K562 (cell line): ENCODE measurements around the gene ACTRT3.

ENCODE experiments used
- BCOR ChIP-seq: fragments of 450-650 bp; IDR thresholded peaks from 2 replicates; pipeline ENCODE4 v1.6.1; 2016
- CTCF ChIP-seq, 3 experiments: IDR thresholded peaks in 2 of 3; conservative IDR thresholded peaks in 1 of 3; 2 replicates each; pipeline ENCODE4 v1.5.1; 2011 to 2012; ENCODE audit warnings: low read length in 3 of 3, mild to moderate bottlenecking in 3 of 3, control low read depth in 2 of 3, improper control_type of control experiment in 1 of 3, inconsistent platforms in 1 of 3, low read depth in 1 of 3, mixed read lengths in 1 of 3, moderate library complexity in 1 of 3; ENCODE audit not compliant: insufficient read depth in 2 of 3
- EHMT2 ChIP-seq: fragments of 450-650 bp; IDR thresholded peaks from 2 replicates; pipeline ENCODE4 v1.6.1; 2018; ENCODE audit warnings: antibody characterized with exemption
- EP300 ChIP-seq: IDR thresholded peaks from 2 replicates; pipeline ENCODE4 v1.6.1; 2012; ENCODE audit warnings: low read length, improper control_type of control experiment
- HDGF ChIP-seq: fragments of 450-650 bp; IDR thresholded peaks from 2 replicates; pipeline ENCODE4 v1.6.1; 2016
- ILF3 ChIP-seq: fragments of 450-650 bp; IDR thresholded peaks from 2 replicates; pipeline ENCODE4 v1.6.1; 2018; ENCODE audit warnings: antibody characterized with exemption, mild to moderate bottlenecking, moderate library complexity, borderline replicate concordance
- KAT7 ChIP-seq: sonication (generic); formaldehyde crosslinking; IDR thresholded peaks from 2 replicates; pipeline ENCODE4 v1.8.0; 2022; ENCODE audit warnings: missing genetic modification reagents, mild to moderate bottlenecking, borderline replicate concordance
- KDM1A ChIP-seq, 2 experiments: fragments of 450-650 bp; IDR thresholded peaks; 2 replicates each; pipeline ENCODE4 v1.6.1; 2016; ENCODE audit warnings: mild to moderate bottlenecking in 2 of 2
- MED1 ChIP-seq: sonication (generic); formaldehyde crosslinking; IDR thresholded peaks from 2 replicates; pipeline ENCODE4 v1.8.1; 2023; ENCODE audit warnings: missing genetic modification reagents, borderline replicate concordance
- POLR2A ChIP-seq: fragments of 450-650 bp; conservative IDR thresholded peaks from 2 replicates; pipeline ENCODE4 v1.6.1; 2016
- TCF7L2 ChIP-seq: fragments of 150-350 bp; IDR thresholded peaks from 2 replicates; pipeline ENCODE4 v1.6.1; 2016; ENCODE audit warnings: low read depth, mild to moderate bottlenecking, low read length, moderate library complexity
- ZNF165 ChIP-seq: fragments of 250-450 bp; sonication (Bioruptor Pico); IDR thresholded peaks from 2 replicates; pipeline ENCODE4 v1.4.0; 2020; ENCODE audit warnings: borderline replicate concordance
- TF ChIP-seq, protein P1 (sequence below): fragments of 450-650 bp; formaldehyde crosslinking; IDR thresholded peaks from 2 replicates; pipeline ENCODE4 v1.4.0; 2020; ENCODE audit warnings: mild to moderate bottlenecking, moderate library complexity
- TF ChIP-seq, protein P2 (sequence below): fragments of 250-450 bp; sonication (Bioruptor Pico); IDR thresholded peaks from 2 replicates; pipeline ENCODE4 v1.6.1; 2021; ENCODE audit warnings: mild to moderate bottlenecking

GRCh38 chr3:169759256-169759655, 10.1 kb downstream of the ACTRT3 start:
- TF ChIP-seq HDGF: no peak
- no peak for TF ChIP-seq ZNF165 (CRISPR knock-in tag)
- TF ChIP-seq CTCF (IDR thresholded peaks at IDR 0.05 in 2 of 3, conservative IDR thresholded peaks at IDR 0.05 in 1 of 3; ENCODE audit: insufficient read depth in 2 of 3, low read depth in 1 of 3, low read length in 3 of 3): no peak
- no peak for TF ChIP-seq EP300
- TF ChIP-seq, protein P1, sequence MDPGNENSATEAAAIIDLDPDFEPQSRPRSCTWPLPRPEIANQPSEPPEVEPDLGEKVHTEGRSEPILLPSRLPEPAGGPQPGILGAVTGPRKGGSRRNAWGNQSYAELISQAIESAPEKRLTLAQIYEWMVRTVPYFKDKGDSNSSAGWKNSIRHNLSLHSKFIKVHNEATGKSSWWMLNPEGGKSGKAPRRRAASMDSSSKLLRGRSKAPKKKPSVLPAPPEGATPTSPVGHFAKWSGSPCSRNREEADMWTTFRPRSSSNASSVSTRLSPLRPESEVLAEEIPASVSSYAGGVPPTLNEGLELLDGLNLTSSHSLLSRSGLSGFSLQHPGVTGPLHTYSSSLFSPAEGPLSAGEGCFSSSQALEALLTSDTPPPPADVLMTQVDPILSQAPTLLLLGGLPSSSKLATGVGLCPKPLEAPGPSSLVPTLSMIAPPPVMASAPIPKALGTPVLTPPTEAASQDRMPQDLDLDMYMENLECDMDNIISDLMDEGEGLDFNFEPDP: no peak
- TF ChIP-seq MED1 (CRISPR knock-in tag): no peak
- no peak for TF ChIP-seq BCOR
- TF ChIP-seq KDM1A (IDR thresholded peaks at IDR 0.05): no peak
- TF ChIP-seq EHMT2: no peak
- no peak for TF ChIP-seq TCF7L2
- TF ChIP-seq POLR2A: no peak
- TF ChIP-seq KAT7 (CRISPR knock-in tag): no peak
- TF ChIP-seq, protein P2, sequence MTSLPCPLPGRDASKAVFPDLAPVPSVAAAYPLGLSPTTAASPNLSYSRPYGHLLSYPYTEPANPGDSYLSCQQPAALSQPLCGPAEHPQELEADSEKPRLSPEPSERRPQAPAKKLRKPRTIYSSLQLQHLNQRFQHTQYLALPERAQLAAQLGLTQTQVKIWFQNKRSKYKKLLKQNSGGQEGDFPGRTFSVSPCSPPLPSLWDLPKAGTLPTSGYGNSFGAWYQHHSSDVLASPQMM (CRISPR knock-in tag): no peak
- TF ChIP-seq ILF3: no peak
